OCI-LY1 (cell line): ENCODE results near the gene EDEM1.

Experiments
- CTCF ChIP-seq: fragments of 200-600 bp; sonication (generic), shearing (Covaris generic); IDR thresholded peaks from 2 replicates; pipeline ENCODE4 v1.5.1; 2017; ENCODE audit warnings: mild to moderate bottlenecking, antibody characterized with exemption, low read length, moderate library complexity, mixed read lengths
- EZH2 ChIP-seq: fragments of 200-600 bp; sonication (generic), shearing (Covaris generic); IDR thresholded peaks from 2 replicates; pipeline ENCODE4 v1.8.0; 2017; ENCODE audit warnings: borderline replicate concordance, mixed run types, mild to moderate bottlenecking, antibody characterized with exemption, low read length, moderate library complexity, mixed read lengths

DNA sequence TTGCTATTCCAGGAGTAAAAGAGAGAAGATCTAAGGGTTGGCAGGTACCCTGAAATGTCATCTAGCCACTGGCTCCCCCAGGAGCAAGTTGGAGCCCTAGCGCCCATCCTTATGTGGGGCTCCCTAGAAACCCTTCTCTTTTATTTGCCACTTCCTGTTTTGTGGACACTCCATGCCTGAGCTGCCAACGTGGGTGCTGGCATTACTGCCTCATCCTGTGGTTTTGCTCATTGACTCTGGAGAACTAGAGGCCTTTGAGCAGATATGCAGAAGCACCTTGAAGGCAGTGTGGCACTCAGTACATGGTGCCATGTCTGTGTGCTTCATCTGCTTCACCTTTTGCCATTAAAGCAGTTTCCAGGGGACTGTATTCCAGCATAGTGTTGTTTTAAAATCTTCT lies 8.1 kb downstream of the EDEM1 start:
- no peak for TF ChIP-seq CTCF
- TF ChIP-seq EZH2: no peak
